HG02759 (cell line): ENCODE data around the gene FANCD2.
"Not testable (repeated sequence)": the region's sequence is repeated elsewhere in the genome, so short reads cannot be mapped to it uniquely, and the experiment has no call there.

ENCODE experiments used
- ATAC-seq: cut with Tn5 transposase; IDR thresholded peaks from one replicate; pipeline ENCODE4 v1.9.1; 2021; ENCODE audit warnings: mild to moderate bottlenecking, moderate library complexity; ENCODE audit not compliant: unreplicated experiment

FANCD2 gene

DNA sequence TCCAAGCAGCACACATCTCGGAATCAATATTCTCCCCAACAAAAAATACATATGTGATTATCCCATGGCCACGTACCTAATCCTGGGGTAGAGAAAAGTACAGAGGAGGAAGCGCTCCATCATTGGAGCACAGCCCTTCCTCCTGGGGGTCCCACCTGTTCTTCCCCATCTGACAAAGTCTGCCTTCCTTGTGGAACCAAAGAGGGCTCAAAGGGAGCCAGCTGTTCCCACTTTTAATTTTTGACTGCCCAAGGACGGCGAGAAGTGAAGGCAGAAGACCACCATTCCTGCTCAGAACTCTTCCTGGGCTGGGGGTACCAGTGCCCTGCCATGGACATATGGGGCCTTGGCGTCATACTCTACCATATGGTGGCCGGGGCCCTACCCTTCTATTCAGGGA is 14.1 kb upstream of the FANCD2 start:
- no peak for ATAC-seq

DNA sequence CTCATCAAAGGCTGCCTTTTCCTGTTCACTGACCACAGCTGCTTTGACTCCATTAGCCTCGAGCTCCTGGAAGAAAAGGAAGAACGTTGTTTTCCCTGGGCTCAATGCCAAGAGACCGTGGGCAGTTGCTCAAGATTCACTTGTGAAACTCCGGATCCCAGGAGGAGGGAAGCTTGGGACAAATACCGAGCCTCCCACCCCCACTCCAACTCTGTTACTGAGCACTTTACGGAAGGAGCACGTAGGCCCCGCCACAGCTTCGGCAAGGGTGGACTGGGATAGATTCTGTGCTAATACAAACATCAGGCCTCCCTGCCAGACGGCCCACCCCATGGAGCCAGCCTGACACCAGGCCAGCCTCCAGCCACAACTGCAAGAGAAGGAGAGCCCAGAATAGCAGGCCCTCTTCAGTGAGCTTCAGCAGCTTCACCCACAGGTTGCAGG is 10.8 kb upstream of the FANCD2 start:
- ATAC-seq = no peak

DNA sequence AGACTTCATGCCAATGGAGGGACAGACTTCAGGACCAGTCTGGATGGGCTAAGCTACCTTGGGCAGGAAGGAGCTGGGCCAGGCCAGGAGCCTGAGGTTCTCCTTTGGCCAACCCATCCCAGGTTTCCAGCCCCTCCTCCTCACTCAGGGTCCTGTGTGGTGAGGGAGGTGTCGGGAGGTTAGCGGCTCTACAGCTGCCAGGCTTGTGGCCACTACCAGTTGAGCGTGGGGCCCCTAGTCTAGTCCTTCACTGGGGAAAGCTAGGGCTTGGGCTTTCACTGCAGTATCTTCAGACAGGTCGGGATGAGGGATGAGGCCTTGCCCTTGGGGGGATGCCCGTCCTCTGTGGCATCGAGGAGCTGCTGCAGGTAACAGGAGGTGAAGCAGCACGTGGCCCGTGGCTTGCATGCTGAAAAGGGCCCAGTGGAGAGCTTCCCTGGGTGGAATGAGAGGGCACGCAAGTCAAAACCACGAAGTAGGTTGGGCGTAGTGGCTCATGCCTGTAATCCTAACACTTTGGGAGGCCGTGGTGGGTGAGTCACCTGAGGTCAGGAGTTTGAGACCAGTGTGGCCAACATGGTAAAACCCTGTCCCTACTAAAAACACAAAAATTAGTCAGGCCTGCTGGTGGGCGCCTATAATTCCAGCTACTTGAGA is 8.5 kb upstream of the FANCD2 start:
- no peak for ATAC-seq

GRCh38 chr3:10018806-10019205 is 7.4 kb upstream of the FANCD2 start:
- ATAC-seq = not testable (repeated sequence)

- no peak for ATAC-seq
These were observed 6.9 kb upstream of the FANCD2 start for GRCh38 chr3:10019326-10019725.

- ATAC-seq = no peak
These were observed 4.1 kb upstream of the FANCD2 start for GRCh38 chr3:10021856-10022775.

GRCh38 chr3:10023587-10024310 is 2.5 kb upstream of the FANCD2 start:
- ATAC-seq = no peak

- ATAC-seq = no peak
These were observed 793 bp upstream of the FANCD2 start for GRCh38 chr3:10025205-10026083.

GRCh38 chr3:10041034-10041433 is 14.8 kb downstream of the FANCD2 start:
- ATAC-seq = no peak

DNA sequence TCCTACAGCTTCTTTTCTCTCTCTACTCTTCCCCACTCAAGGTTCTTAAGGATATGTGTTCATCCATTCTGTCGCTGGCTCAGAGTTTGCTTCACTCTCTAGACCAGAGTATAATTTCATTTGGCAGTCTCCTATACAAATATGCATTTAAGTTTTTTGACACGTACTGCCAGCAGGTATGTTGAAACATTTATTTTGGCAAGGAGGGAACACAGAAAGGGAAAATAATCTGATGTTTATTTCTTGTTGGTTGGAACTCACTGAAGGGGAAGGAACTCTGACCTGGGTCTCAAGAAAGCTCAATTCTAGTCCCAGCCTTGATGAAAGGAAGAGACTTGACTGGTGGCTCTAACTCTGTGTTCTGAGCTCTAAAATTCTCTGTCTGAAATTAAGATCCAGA is 21.6 kb downstream of the FANCD2 start:
- no peak for ATAC-seq

DNA sequence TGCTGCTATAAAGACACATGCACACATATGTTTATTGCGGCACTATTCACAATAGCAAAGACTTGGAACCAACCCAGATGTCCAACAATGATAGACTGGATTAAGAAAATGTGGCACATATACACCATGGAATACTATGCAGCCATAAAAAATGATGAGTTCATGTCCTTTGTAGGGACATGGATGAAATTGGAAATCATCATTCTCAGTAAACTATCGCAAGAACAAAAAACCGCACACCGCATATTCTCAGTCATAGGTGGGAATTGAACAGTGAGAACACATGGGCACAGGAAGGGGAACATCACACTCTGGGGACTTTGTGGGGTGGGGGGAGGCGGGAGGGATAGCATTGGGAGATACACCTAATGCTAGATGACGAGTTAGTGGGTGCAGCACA is 26.8 kb downstream of the FANCD2 start:
- ATAC-seq = not testable (repeated sequence)

GRCh38 chr3:10055097-10055496 is 28.9 kb downstream of the FANCD2 start:
- no peak for ATAC-seq

GRCh38 chr3:10070077-10070476 is 43.8 kb downstream of the FANCD2 start:
- not testable (repeated sequence) for ATAC-seq

DNA sequence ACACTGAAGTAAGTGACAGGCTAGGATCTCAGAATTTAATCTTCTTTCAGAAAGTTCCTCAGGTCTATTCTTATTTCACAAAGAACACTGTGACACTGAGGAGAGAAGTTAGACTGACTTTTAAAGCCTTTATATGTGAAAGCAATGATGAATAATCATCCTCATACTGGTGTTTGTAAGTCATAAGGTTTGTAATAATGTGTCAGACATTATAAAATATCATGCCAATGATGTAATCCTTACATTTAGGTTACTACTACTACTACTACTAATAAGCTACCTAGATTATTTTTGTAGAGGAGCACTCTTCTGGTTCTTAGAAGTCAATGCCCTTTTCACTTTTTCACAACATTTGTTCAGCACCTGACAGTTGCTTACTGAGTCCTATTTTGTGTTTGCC is 48.4 kb downstream of the FANCD2 start:
- ATAC-seq = no peak

GRCh38 chr3:10081871-10082270 is 55.6 kb downstream of the FANCD2 start:
- no peak for ATAC-seq

- no peak for ATAC-seq
These were observed 59.5 kb downstream of the FANCD2 start for GRCh38 chr3:10085738-10086137.

GRCh38 chr3:10088256-10088655 is 62.0 kb downstream of the FANCD2 start:
- no peak for ATAC-seq

GRCh38 chr3:10090179-10090578 is 63.9 kb downstream of the FANCD2 start:
- ATAC-seq = no peak

- ATAC-seq = not testable (repeated sequence)
These were observed 64.5 kb downstream of the FANCD2 start for GRCh38 chr3:10090774-10091173.

- not testable (repeated sequence) for ATAC-seq
These were observed 65.2 kb downstream of the FANCD2 start for GRCh38 chr3:10091387-10091786.
